SK-N-MC (cell line): ENCODE measurements around the gene ZC3H10.
A peak's percentile ranks its signal among the peaks of the same experiment; 100 is the strongest.
"Not testable (repeated sequence)": the region's sequence is repeated elsewhere in the genome, so short reads cannot be mapped to it uniquely, and the experiment has no call there.

Experiments
- DNase-seq: peaks from one replicate; pipeline ENCODE4 v3.0.0-alpha.2; 2011; ENCODE audit warnings: low read depth, low spot score
- H3K27ac ChIP-seq: fragments of 200-600 bp; sonication (generic); 2 replicates; pipeline ENCODE4 v1.5.1; 2016; ENCODE audit warnings: mixed run types
- H3K36me3 ChIP-seq: fragments of 200-600 bp; sonication (generic); 2 replicates; pipeline ENCODE4 v1.6.1; 2017; ENCODE audit warnings: antibody characterized with exemption, low read length, mixed read lengths; ENCODE audit not compliant: insufficient read depth
- H3K4me3 ChIP-seq: fragments of 200-600 bp; sonication (generic); 2 replicates; pipeline ENCODE4 v1.5.1; 2016
- H3K9ac ChIP-seq: fragments of 200-600 bp; sonication (generic); 2 replicates; pipeline ENCODE4 v1.8.0; 2017; ENCODE audit warnings: mixed run types, mixed read lengths; ENCODE audit not compliant: insufficient read length
- H3K9me3 ChIP-seq: fragments of 200-600 bp; sonication (generic); 2 replicates; pipeline ENCODE4 v1.6.1; 2017; ENCODE audit warnings: low read depth, mild to moderate bottlenecking, antibody characterized with exemption, low read length, moderate library complexity, mixed read lengths
- EZH2 ChIP-seq: fragments of 200-600 bp; sonication (generic); IDR thresholded peaks from one replicate; pipeline ENCODE4 v1.6.1; 2017; ENCODE audit warnings: antibody characterized with exemption
- FOXP2 ChIP-seq: optimal IDR thresholded peaks from 2 replicates; pipeline ENCODE3; 2011; ENCODE audit warnings: mild to moderate bottlenecking, moderate library complexity; ENCODE audit not compliant: insufficient read depth; ENCODE audit errors: extremely low read length, control extremely low read depth
- POLR2AphosphoS5 ChIP-seq: IDR thresholded peaks from 2 replicates; pipeline ENCODE4 v1.6.1; 2012; ENCODE audit warnings: mild to moderate bottlenecking, low read depth, low read length, borderline replicate concordance

The ZC3H10 gene

GRCh38 chr12:56117778-56118687 is at the start of gene ZC3H10:
ZC3H10 (plus strand) TSS chr12:56118266; CDS start chr12:56120563, 2,297 bp downstream.
- H3K9ac ChIP-seq, result peak within 1 kb of the TSS; percentile 96
- TF ChIP-seq FOXP2, result peak; percentile 96
- TF ChIP-seq EZH2, result no peak
- peak; percentile 99 for TF ChIP-seq POLR2AphosphoS5
- no peaks in the 10 kb centered on the region for H3K9me3 ChIP-seq
- peak within 1 kb of the TSS; percentile 98 for H3K27ac ChIP-seq
- peak; percentile 99 for DNase-seq
- H3K36me3 ChIP-seq, result peaks cover 42% of the 10 kb centered on the region
- peak within 1 kb of the TSS; percentile 93 for H3K4me3 ChIP-seq

DNA sequence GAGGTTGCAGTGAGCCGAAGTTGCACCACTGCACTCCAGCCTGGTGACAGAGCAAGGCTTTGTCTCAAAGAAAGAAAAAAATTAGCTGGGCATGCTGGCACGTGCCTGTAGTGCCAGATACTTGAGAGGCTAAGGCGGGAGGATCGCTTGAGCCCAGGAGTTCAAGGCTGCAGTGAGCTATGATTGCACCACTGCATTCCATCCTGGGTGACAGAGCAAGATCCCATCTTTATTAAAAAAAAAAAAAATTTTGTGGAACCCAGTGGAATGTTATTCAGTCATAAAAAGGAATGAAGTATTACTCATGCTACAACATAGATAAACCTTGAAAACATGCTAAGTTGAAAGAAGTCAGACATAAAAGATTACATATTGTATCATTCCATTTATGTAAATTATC is 46.4 kb upstream of the ZC3H10 start:
- Histone ChIP-seq H3K4me3 (no peak overlapping the region), H3K36me3 (no peaks in the 10 kb centered on the region), H3K27ac (no peak overlapping the region), H3K9ac (no peak overlapping the region), H3K9me3 (no peaks in the 10 kb centered on the region)
- no peak for DNase-seq
- TF ChIP-seq EZH2 (no peak), FOXP2 (no peak), POLR2AphosphoS5 (no peak)

GRCh38 chr12:56074396-56074795 is 43.7 kb upstream of the ZC3H10 start:
- no peaks in the 10 kb centered on the region for H3K36me3 ChIP-seq
- H3K9me3 ChIP-seq, result no peaks in the 10 kb centered on the region
- TF ChIP-seq POLR2AphosphoS5 (no peak), EZH2 (no peak), FOXP2 (no peak)
- no peak overlapping the region for H3K4me3 ChIP-seq
- H3K9ac ChIP-seq, result no peak overlapping the region
- no peak overlapping the region for H3K27ac ChIP-seq
- no peak for DNase-seq

- H3K4me3 ChIP-seq, DNase-seq, H3K36me3 ChIP-seq, H3K9me3 ChIP-seq, H3K9ac ChIP-seq, H3K27ac ChIP-seq: not testable (repeated sequence)
Measured at GRCh38 chr12:56077966-56078365, 40.1 kb upstream of the ZC3H10 start.

DNA sequence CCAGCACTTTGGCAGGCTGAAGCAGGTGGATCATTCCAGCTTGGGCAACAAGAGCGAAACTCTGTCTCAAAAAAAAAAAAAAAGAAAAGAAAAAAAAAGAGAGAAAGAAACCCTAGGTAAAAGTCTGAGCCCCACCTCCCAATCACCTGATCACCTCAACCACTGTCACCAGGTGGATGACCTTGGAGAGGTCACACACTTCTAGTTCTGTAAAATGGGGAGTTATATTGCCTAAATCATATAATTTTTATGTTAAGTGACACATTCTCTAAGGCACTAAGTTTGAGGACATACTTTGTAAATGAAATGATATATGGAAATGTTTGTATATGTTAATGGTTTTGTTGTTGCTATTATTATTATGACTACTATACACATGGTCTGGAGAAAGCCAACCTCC is 39.6 kb upstream of the ZC3H10 start:
- no peak overlapping the region for H3K27ac ChIP-seq
- DNase-seq, result no peak
- no peak overlapping the region for H3K9ac ChIP-seq
- H3K9me3 ChIP-seq, result no peaks in the 10 kb centered on the region
- H3K4me3 ChIP-seq, result no peak overlapping the region; the same call in 1 of the 2 replicates
- no peaks in the 10 kb centered on the region for H3K36me3 ChIP-seq
- TF ChIP-seq POLR2AphosphoS5 (no peak), FOXP2 (no peak), EZH2 (no peak)

GRCh38 chr12:56078931-56079722 is 38.9 kb upstream of the ZC3H10 start:
- H3K27ac ChIP-seq, result no peak overlapping the region

DNA sequence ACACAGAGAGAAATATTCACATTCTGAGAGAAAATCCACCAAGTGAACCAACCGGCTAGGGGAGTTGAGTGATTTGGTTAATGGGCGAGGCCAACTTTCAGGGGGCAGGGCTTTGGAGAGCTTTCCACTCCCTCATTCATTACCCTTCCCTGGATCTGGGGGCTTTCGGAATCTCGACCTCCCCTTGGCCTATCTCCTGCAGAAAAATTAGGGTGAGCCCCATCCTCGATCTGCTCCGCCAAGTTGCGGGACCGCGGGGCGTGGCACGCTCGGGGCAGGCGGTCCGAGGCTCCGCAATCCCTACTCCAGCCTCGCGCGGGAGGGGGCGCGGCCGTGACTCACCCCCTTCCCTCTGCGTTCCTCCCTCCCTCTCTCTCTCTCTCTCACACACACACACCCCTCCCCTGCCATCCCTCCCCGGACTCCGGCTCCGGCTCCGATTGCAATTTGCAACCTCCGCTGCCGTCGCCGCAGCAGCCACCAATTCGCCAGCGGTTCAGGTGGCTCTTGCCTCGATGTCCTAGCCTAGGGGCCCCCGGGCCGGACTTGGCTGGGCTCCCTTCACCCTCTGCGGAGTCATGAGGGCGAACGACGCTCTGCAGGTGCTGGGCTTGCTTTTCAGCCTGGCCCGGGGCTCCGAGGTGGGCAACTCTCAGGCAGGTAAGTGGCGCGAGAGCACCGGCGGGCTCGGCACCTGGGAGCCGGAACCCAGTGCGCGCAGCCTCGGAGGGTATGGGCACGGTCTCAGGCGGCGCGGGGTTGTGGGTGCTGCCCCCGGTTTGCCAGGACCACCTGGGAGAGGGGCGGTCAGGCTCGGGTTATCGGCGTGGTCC is 38.1 kb upstream of the ZC3H10 start, which contains the start of gene ERBB3:
TSS of gene ERBB3 (plus strand) at position 443 of the 833 bp plus-strand sequence. CDS start at position 579, 136 bp downstream.
- Histone ChIP-seq H3K4me3 (peak within 1 kb of the TSS; percentile 93), H3K9me3 (no peaks in the 10 kb centered on the region), H3K9ac (peak within 1 kb of the TSS; percentile 61), H3K27ac (no peak within 1 kb of the TSS), H3K36me3 (no peaks in the 10 kb centered on the region)
- TF ChIP-seq POLR2AphosphoS5, result no peak
- TF ChIP-seq FOXP2, result no peak
- no peak for TF ChIP-seq EZH2
- DNase-seq, result no peak

More at GRCh38 chr12:56078931-56079722, 38.9 kb upstream of the ZC3H10 start:
- H3K36me3 ChIP-seq, result no peaks in the 10 kb centered on the region
- peak overlapping the region; percentile 61 for H3K9ac ChIP-seq
- no peak for TF ChIP-seq FOXP2
- TF ChIP-seq EZH2, result no peak
- TF ChIP-seq POLR2AphosphoS5, result no peak
- peak overlapping the region; percentile 93 for H3K4me3 ChIP-seq
- no peaks in the 10 kb centered on the region for H3K9me3 ChIP-seq
- no peak for DNase-seq

DNA sequence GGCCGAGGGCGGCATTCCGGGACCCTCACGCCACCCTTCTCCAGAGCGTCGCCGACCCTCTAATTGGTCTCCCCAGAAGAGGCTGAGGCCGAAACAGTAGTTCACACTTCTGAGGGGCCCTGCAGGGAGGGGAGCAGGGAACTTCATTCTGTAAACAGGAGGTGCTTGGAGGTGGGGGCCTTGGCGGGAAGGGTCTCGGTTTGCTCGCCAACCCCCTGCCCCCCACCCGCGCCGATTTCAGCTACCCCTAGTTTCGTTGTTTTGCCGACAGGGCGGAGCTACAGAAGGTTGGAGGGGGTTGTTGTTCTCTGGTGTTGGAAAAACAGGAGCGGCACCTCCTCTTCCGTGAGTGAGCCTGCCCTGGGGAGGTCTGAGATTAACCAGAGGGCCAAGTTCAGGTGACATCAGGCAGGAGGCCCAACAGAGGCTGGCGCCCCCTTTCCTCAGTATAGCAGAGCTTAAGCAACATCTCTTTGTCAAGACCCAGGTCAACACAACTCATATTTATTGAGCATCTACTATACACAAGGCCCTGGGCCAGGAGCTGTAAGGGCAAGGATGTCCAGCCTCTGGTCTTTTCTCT is 37.4 kb upstream of the ZC3H10 start:
- H3K4me3 ChIP-seq, result 0 out of 2 replicates have a peak overlapping the region, but pooled peaks have one; percentile 93

More for the DNA sequence above, 37.4 kb upstream of the ZC3H10 start:
- Histone ChIP-seq H3K36me3 (no peaks in the 10 kb centered on the region), H3K9ac (no peak overlapping the region), H3K27ac (no peak overlapping the region), H3K9me3 (no peaks in the 10 kb centered on the region)
- no peak for DNase-seq
- TF ChIP-seq FOXP2, result no peak
- TF ChIP-seq EZH2, result no peak
- no peak for TF ChIP-seq POLR2AphosphoS5
